Measurements from ENCODE around the gene WDR43. TPM values are rescaled to one million over a fixed set of nuclear protein-coding genes. Genes with fewer than 3 reads are reported as not detected.

Gene WDR43
- total RNA-seq, 1 donor from 2014 or later: 117 TPM

DNA sequence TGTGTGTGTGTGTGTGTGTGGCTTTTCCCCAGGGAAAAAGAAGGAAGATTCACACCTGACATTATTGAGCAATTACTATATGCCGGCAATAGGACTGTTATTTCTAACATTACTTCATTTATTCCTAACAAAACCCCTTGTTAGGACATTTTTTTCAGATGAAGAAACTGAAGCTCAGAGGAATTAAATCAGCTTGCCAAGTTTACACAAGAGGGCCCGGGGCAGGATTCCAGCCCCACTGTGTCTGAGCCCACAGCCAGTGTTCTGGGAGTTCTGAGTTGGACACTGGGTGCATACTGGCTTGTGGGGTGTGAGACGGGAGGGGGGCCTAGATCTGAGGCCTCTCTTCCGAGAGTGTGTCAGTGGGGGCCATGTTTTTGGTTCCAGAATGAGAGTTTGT, 96.6 kb downstream of the WDR43 start:
- no peak for FAIRE-seq
- TF ChIP-seq, protein P1, sequence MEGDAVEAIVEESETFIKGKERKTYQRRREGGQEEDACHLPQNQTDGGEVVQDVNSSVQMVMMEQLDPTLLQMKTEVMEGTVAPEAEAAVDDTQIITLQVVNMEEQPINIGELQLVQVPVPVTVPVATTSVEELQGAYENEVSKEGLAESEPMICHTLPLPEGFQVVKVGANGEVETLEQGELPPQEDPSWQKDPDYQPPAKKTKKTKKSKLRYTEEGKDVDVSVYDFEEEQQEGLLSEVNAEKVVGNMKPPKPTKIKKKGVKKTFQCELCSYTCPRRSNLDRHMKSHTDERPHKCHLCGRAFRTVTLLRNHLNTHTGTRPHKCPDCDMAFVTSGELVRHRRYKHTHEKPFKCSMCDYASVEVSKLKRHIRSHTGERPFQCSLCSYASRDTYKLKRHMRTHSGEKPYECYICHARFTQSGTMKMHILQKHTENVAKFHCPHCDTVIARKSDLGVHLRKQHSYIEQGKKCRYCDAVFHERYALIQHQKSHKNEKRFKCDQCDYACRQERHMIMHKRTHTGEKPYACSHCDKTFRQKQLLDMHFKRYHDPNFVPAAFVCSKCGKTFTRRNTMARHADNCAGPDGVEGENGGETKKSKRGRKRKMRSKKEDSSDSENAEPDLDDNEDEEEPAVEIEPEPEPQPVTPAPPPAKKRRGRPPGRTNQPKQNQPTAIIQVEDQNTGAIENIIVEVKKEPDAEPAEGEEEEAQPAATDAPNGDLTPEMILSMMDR (IDR thresholded peaks at IDR 0.05; ENCODE audit: insufficient read depth, low read length, severe bottlenecking): no peak
- H3K36me3 ChIP-seq (ENCODE audit: control insufficient read depth, insufficient read depth, low read length): no peaks in the 10 kb centered on the region
- H3K4me3 ChIP-seq (ENCODE audit: low read depth, low read length): no peak overlapping the region
- no peaks in the 10 kb centered on the region for H3K27me3 ChIP-seq (ENCODE audit: control insufficient read depth, insufficient read depth, low read length)
- DNase-seq (ENCODE audit: low read depth): no peak

DNA sequence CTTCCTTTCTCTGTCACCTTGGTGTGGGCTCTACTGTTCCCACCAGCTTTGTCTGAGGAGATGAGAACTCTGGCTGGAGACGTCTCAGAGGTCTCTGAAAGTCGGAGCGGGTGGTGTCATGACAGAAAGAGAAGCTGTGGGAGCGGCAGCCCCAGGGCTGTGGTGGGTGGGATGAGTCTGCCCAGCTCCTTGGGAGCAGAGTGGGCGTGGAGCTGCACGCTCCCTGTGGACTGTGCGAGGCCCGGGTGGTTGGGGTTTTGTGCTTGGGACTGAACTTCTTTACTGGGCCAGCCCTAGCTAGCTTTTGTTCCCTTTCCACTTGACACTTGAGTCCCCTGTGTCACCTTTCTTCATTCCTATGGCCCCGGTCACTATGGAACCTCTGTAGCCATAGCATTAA, 97.0 kb downstream of the WDR43 start:
- no peak for DNase-seq (ENCODE audit: low read depth)

DNA sequence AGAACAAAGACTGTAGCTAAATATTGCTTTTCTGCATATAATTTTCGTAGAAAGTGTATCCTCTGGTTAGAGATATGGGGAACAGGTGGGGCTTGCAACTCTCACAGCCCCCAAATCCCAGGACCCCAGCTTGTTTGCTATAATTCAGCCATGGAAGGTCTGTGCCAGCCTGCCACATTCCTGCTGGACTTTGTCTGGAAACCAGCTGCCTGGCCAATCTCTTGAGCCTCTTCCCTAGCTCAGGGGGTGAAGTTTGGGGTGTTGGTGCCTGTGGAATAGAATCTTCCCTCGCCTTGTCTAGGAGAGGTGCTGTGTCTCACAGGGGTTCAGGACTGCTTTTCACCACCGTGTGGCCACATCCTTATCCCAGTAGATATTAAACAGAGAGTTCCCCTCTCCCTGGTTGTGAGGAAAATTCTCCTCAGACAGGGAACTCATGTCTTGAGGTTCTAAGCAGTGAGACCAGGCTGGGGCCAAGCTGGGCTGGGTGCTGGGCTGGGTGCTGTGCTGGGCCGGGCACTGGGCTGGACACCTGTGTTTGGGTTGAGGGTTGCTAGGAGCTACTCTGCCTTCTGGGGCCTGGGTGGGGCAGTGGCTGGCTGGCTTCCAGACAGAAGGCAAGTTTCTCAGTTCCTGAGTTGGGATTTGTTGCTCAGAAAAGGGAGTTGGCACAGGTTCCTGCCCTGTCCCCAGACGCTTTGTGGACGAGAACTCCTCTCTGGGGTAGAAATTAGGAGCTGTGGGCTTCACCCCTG, 98.9 kb downstream of the WDR43 start:
- Histone ChIP-seq H3K27me3 (ENCODE audit: control insufficient read depth, insufficient read depth, low read length) (no peaks in the 10 kb centered on the region), H3K4me3 (ENCODE audit: low read depth, low read length) (no peak overlapping the region), H3K36me3 (ENCODE audit: control insufficient read depth, insufficient read depth, low read length) (no peaks in the 10 kb centered on the region)
- FAIRE-seq: no peak
- TF ChIP-seq, protein P1 (IDR thresholded peaks at IDR 0.05; ENCODE audit: insufficient read depth, low read length, severe bottlenecking): no peak
- peak; percentile 49 for DNase-seq (ENCODE audit: low read depth)

More for the DNA sequence above, 97.0 kb downstream of the WDR43 start:
- no peak for FAIRE-seq
- Histone ChIP-seq H3K4me3 (ENCODE audit: low read depth, low read length) (no peak overlapping the region), H3K36me3 (ENCODE audit: control insufficient read depth, insufficient read depth, low read length) (no peaks in the 10 kb centered on the region), H3K27me3 (ENCODE audit: control insufficient read depth, insufficient read depth, low read length) (no peaks in the 10 kb centered on the region)
- TF ChIP-seq, protein P1 (IDR thresholded peaks at IDR 0.05; ENCODE audit: insufficient read depth, low read length, severe bottlenecking): no peak

DNA sequence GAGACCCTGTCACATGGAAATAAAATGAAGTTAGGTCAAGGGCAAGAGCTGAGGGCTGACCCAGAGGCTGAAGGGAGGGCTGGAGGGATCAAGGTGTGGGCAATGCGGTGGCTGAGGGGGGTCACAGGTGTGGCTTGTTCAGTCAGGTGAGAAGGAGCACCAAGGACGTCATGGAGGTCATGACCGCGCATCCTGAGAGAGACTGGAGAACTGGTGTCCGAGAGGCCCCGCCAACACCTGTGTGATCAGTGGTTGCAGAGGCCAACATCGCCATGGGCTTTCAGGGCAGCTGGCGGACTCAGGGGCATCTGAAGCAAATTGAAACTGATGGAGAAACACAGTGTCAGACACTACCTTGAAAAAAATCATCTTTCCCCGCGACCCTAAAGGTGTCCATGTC, 99.6 kb downstream of the WDR43 start:
- no peaks in the 10 kb centered on the region for H3K36me3 ChIP-seq (ENCODE audit: control insufficient read depth, insufficient read depth, low read length)
- no peaks in the 10 kb centered on the region for H3K27me3 ChIP-seq (ENCODE audit: control insufficient read depth, insufficient read depth, low read length)
- FAIRE-seq (no peak), DNase-seq (ENCODE audit: low read depth) (no peak)
- H3K4me3 ChIP-seq (ENCODE audit: low read depth, low read length): no peak overlapping the region
- TF ChIP-seq, protein P1 (IDR thresholded peaks at IDR 0.05; ENCODE audit: insufficient read depth, low read length, severe bottlenecking): no peak

DNA sequence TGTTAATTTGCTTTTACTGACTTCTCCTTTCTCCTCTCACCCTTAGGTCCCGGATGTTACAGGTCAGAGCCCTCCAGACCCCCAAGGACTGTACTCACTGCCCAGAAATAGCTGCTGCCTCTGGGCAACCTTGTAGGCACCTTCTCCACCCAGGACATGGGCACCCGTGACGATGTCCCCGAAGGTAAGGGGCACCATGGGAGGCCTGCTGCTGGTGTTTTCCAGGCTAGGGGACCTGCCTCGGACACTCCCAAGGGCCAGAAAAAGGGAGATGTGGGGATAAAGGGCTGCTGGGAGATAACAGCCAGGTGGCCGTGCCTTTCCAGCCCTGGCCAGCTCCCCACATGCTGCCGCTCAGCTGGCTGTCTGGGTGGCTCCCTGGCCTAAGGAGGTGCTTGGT, 100.2 kb downstream of the WDR43 start:
- TF ChIP-seq, protein P1 (IDR thresholded peaks at IDR 0.05; ENCODE audit: insufficient read depth, low read length, severe bottlenecking): no peak
- DNase-seq (ENCODE audit: low read depth) (no peak), FAIRE-seq (no peak)
- Histone ChIP-seq H3K27me3 (ENCODE audit: control insufficient read depth, insufficient read depth, low read length) (no peaks in the 10 kb centered on the region), H3K36me3 (ENCODE audit: control insufficient read depth, insufficient read depth, low read length) (no peaks in the 10 kb centered on the region), H3K4me3 (ENCODE audit: low read depth, low read length) (no peak overlapping the region)

Data from bronchial epithelial cell (primary cell).